Activated B cell treated with CpG ODN at 0.5 μM for 24 hours (primary cell): ENCODE measurements around the gene BMP2. TPM values are rescaled to one million over a fixed set of nuclear protein-coding genes. Genes with fewer than 3 reads are reported as not detected.

Source experiments
- ATAC-seq: fragments of 200-7000 bp; cut with Tn5 transposase; one replicate; pipeline ENCODE4 v1.10.0; 2021; ENCODE audit warnings: low read depth, mild to moderate bottlenecking, moderate library complexity
- CTCF ChIA-PET: fragments of 350-600 bp; sonication (Branson Sonifier 250); formaldehyde crosslinking; loops from one replicate; lab custom pipeline; 2021; ENCODE audit warnings: antibody characterized with exemption; lab: Charles Lee
- POLR2A ChIA-PET: fragments of 350-600 bp; sonication (Branson Sonifier 250); formaldehyde crosslinking; loops from one replicate; lab custom pipeline; 2021; ENCODE audit warnings: antibody characterized with exemption; lab: Charles Lee
- DNase-seq: peaks from one replicate; pipeline ENCODE4 v3.0.0; 2022
- H3K27ac Mint-ChIP-seq: one replicate; pipeline ENCODE4 v1.8.0; 2020; ENCODE audit warnings: mixed read lengths
- H3K27me3 Mint-ChIP-seq: one replicate; pipeline ENCODE4 v1.8.0; 2021; ENCODE audit warnings: mixed read lengths
- H3K36me3 Mint-ChIP-seq: one replicate; pipeline ENCODE4 v1.8.0; 2021; ENCODE audit warnings: low read depth, mixed read lengths
- H3K4me1 Mint-ChIP-seq: one replicate; pipeline ENCODE4 v1.8.0; 2021; ENCODE audit warnings: mixed read lengths
- H3K4me3 Mint-ChIP-seq: one replicate; pipeline ENCODE4 v1.8.0; 2020; ENCODE audit warnings: mild to moderate bottlenecking, mixed read lengths
- H3K9me3 Mint-ChIP-seq: one replicate; pipeline ENCODE4 v1.8.0; 2020; ENCODE audit warnings: mixed read lengths
- intact Hi-C: fragments of 100-400 bp; cut with micrococcal nuclease; formaldehyde crosslinking; loops from one replicate; pipeline ENCODE4 v1.15.1; 2024
- total RNA-seq: library from RNA; stranded (reverse); gene quantifications from 2 replicates; pipeline ENCODE4 v1.2.3, GENCODE V29; 2022
- TF ChIP-seq, protein P1 (sequence below): fragments of 200-600 bp; IDR thresholded peaks from one replicate; pipeline ENCODE4 v1.8.0; 2022; ENCODE audit warnings: antibody characterized with exemption, mild to moderate bottlenecking

BMP2 gene
- total RNA-seq, 1 donor from 2014 or later = not detected

DNA sequence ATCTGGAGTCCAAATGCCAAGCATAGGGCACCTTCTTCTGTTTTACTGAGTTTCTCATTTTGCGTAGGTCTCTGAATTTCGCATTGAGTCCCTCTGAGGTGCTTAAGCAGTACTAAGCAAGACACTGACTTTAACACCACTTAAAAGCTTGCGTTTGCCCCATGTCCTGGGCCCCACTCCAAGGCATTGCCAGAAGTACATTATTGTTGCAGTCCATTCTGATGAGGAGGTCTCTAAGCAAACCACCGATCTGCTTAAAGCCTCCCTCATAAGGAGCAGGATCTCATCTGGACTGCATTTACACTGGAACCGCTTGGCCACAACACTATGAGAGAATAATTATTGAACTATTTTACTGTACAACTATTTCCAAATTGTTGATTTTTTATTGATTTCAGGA is 16.3 kb downstream of the BMP2 start:
- no peak overlapping the region for H3K4me3 Mint-ChIP-seq
- no peaks in the 10 kb centered on the region for H3K9me3 Mint-ChIP-seq
- POLR2A ChIA-PET = no interaction called here
- H3K36me3 Mint-ChIP-seq = no peaks in the 10 kb centered on the region
- intact Hi-C loops = no loop called here
- H3K27me3 Mint-ChIP-seq = no peaks in the 10 kb centered on the region
- H3K27ac Mint-ChIP-seq = no peak overlapping the region
- ATAC-seq = no peak
- TF ChIP-seq, protein P1, sequence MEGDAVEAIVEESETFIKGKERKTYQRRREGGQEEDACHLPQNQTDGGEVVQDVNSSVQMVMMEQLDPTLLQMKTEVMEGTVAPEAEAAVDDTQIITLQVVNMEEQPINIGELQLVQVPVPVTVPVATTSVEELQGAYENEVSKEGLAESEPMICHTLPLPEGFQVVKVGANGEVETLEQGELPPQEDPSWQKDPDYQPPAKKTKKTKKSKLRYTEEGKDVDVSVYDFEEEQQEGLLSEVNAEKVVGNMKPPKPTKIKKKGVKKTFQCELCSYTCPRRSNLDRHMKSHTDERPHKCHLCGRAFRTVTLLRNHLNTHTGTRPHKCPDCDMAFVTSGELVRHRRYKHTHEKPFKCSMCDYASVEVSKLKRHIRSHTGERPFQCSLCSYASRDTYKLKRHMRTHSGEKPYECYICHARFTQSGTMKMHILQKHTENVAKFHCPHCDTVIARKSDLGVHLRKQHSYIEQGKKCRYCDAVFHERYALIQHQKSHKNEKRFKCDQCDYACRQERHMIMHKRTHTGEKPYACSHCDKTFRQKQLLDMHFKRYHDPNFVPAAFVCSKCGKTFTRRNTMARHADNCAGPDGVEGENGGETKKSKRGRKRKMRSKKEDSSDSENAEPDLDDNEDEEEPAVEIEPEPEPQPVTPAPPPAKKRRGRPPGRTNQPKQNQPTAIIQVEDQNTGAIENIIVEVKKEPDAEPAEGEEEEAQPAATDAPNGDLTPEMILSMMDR = no peak
- no peak for DNase-seq
- CTCF ChIA-PET = no interaction called here
- no peaks in the 10 kb centered on the region for H3K4me1 Mint-ChIP-seq

DNA sequence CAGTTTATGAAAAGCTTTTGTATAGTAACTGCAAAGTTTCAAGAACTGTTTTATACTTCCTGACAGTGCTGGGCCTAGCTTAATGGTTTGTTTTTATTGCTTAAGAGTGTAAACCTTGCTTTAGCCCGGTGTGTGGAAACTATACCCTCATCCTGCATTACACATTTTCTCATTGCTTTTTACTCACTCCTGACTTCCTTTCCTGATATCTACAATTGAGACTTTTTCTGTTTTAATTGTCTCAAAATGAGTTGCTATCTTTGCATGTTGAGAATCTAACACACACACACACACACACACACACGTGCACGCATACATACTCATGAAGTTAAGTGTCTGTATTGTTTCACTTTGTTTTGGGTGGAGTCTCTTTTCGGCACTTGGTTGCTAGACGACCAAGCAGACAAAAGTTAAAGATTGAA is 16.7 kb downstream of the BMP2 start:
- TF ChIP-seq, protein P1 = no peak
- ATAC-seq (no peak), DNase-seq (no peak)
- no peaks in the 10 kb centered on the region for H3K36me3 Mint-ChIP-seq
- H3K27me3 Mint-ChIP-seq = no peaks in the 10 kb centered on the region
- intact Hi-C loops = no loop called here
- POLR2A ChIA-PET = no interaction called here
- H3K27ac Mint-ChIP-seq = no peak overlapping the region
- no peak overlapping the region for H3K4me3 Mint-ChIP-seq
- H3K4me1 Mint-ChIP-seq = no peaks in the 10 kb centered on the region
- no peaks in the 10 kb centered on the region for H3K9me3 Mint-ChIP-seq
- CTCF ChIA-PET = no interaction called here

DNA sequence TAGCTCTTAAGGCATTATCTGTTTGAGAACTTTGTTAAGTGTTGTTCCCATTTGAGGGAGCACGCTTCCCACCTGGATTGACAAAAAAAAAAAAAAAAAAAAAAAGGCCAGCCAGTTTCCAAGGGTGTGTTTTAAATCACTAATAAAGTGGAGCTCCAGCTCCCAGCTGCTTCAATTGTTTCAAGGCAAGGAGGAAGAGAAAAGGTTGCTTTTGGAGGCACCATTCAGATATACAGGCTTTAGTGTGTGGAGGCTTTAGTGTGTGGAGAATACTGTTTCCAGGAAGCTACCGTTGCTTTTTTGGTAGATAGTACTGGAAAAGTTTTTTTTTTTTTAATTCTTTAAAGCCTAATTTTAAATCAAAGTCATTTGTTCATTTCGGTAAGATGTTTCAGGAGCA is 17.3 kb downstream of the BMP2 start:
- H3K9me3 Mint-ChIP-seq = no peaks in the 10 kb centered on the region
- ChIA-PET CTCF (no interaction called here), POLR2A (no interaction called here)
- H3K36me3 Mint-ChIP-seq = no peaks in the 10 kb centered on the region
- TF ChIP-seq, protein P1 = no peak
- DNase-seq = no peak
- no peak overlapping the region for H3K4me3 Mint-ChIP-seq
- no peaks in the 10 kb centered on the region for H3K27me3 Mint-ChIP-seq
- no peak overlapping the region for H3K27ac Mint-ChIP-seq
- no peaks in the 10 kb centered on the region for H3K4me1 Mint-ChIP-seq
- intact Hi-C loops = no loop called here
- no peak for ATAC-seq

DNA sequence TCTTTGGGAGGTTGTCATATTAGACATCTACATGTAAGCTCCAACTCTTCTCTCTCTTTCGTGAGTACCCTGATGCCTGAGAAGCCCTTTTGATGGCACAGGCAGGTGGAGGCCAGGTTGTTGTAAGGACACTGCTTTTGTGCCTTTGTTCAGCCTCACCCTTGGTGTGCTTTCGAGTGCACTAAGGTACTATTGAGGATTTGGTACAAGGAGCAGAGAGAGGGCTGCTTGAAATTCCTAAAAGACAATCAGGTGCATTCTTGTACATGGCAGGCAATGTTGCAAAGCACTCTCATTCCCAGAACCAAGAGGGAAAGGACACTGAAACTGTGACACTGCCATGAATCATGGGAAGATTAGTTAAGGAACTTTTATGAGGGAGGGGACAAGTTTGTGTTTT is 19.1 kb downstream of the BMP2 start:
- no peaks in the 10 kb centered on the region for H3K27me3 Mint-ChIP-seq
- H3K4me3 Mint-ChIP-seq = no peak overlapping the region
- ATAC-seq = no peak
- no peak for DNase-seq
- H3K4me1 Mint-ChIP-seq = no peaks in the 10 kb centered on the region
- ChIA-PET CTCF (no interaction called here), POLR2A (no interaction called here)
- H3K36me3 Mint-ChIP-seq = no peaks in the 10 kb centered on the region
- intact Hi-C loops = no loop called here
- H3K9me3 Mint-ChIP-seq = no peaks in the 10 kb centered on the region
- TF ChIP-seq, protein P1 = no peak
- no peak overlapping the region for H3K27ac Mint-ChIP-seq

DNA sequence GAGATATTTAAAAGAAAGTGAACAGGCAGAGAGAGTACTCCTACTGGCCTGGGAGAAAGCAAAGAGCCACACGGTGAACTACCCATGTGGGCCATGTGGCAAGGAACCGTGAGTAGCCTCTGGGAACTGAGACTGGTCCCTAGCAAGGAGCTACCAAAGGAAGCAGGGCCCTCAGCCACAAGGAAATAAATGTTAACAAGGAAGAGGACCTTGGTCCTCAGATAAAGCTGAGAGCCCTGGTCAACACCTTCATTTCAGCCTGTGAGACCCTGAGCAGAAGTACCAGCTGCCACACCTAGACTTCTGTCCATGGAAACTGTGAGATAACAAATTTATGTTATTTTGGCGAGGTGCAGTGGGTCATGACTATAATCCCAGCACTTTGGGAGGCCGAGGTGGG is 25.3 kb downstream of the BMP2 start:
- CTCF ChIA-PET = no interaction called here
- Mint-ChIP-seq H3K27ac (no peak overlapping the region), H3K4me3 (no peak overlapping the region), H3K4me1 (no peaks in the 10 kb centered on the region), H3K36me3 (no peaks in the 10 kb centered on the region), H3K27me3 (no peaks in the 10 kb centered on the region), H3K9me3 (no peaks in the 10 kb centered on the region)
- TF ChIP-seq, protein P1 = no peak
- POLR2A ChIA-PET = no interaction called here
- intact Hi-C loops = no loop called here
- DNase-seq (no peak), ATAC-seq (no peak)
